Measurements from ENCODE around the gene FGD4.

The FGD4 gene

GRCh38 chr12:32569259-32569658, 169.9 kb downstream of the FGD4 start:
- DNase-seq, result no peak

- no peak for DNase-seq
These were observed 175.2 kb downstream of the FGD4 start for GRCh38 chr12:32574585-32574984.

- DNase-seq, result no peak
These were observed 178.0 kb downstream of the FGD4 start for GRCh38 chr12:32577328-32577727.

GRCh38 chr12:32583534-32583933, 184.2 kb downstream of the FGD4 start:
- DNase-seq, result no peak

GRCh38 chr12:32585680-32586079, 186.3 kb downstream of the FGD4 start:
- DNase-seq, result no peak

GRCh38 chr12:32586390-32586789, 187.0 kb downstream of the FGD4 start:
- DNase-seq, result no peak

- no peak for DNase-seq
These were observed 188.5 kb downstream of the FGD4 start for GRCh38 chr12:32587581-32588495.

GRCh38 chr12:32588604-32589003, 189.2 kb downstream of the FGD4 start:
- DNase-seq, result no peak

GRCh38 chr12:32589165-32589865, 190.0 kb downstream of the FGD4 start:
- no peak for DNase-seq

GRCh38 chr12:32595251-32595650, 195.9 kb downstream of the FGD4 start:
- DNase-seq, result no peak

GRCh38 chr12:32596030-32596429, 196.7 kb downstream of the FGD4 start:
- no peak for DNase-seq

- DNase-seq, result no peak
These were observed 199.3 kb downstream of the FGD4 start for GRCh38 chr12:32598688-32599087.

GRCh38 chr12:32600681-32601080, 201.3 kb downstream of the FGD4 start:
- DNase-seq, result no peak

GRCh38 chr12:32603071-32603470, 203.7 kb downstream of the FGD4 start:
- DNase-seq, result no peak

GRCh38 chr12:32603858-32604257, 204.5 kb downstream of the FGD4 start:
- DNase-seq, result no peak

GRCh38 chr12:32604565-32604964, 205.2 kb downstream of the FGD4 start:
- DNase-seq, result no peak

GRCh38 chr12:32605326-32606095, 206.2 kb downstream of the FGD4 start:
- no peak for DNase-seq

GRCh38 chr12:32606443-32606842, 207.1 kb downstream of the FGD4 start:
- no peak for DNase-seq

GRCh38 chr12:32609966-32610365, 210.6 kb downstream of the FGD4 start:
- DNase-seq, result no peak

GRCh38 chr12:32611986-32612385, 212.6 kb downstream of the FGD4 start:
- DNase-seq, result no peak

- DNase-seq, result no peak
These were observed 213.6 kb downstream of the FGD4 start for GRCh38 chr12:32612658-32613614.

GRCh38 chr12:32615441-32615840, 216.1 kb downstream of the FGD4 start:
- DNase-seq, result no peak

Measured in NCI-H1092 (cell line).